DMS114 treated with DMSO at 0.1 percent for 48 hours (cell line): ENCODE measurements around the gene NXPH1.

Experiments used
- DNase-seq: peaks from one replicate; lab custom pipeline; 2025; ENCODE audit not compliant: unreplicated experiment; lab: John Stamatoyannopoulos, UW

The NXPH1 gene

GRCh38 chr7:8433477-8434289 is at the start of gene NXPH1:
NXPH1 (plus strand) TSS chr7:8433609.
- DNase-seq, result peak; percentile 14

GRCh38 chr7:8384901-8385300 is 48.5 kb upstream of the NXPH1 start:
- DNase-seq, result no peak

GRCh38 chr7:8386926-8387550 is 46.4 kb upstream of the NXPH1 start:
- no peak for DNase-seq

GRCh38 chr7:8387551-8388256 is 45.7 kb upstream of the NXPH1 start:
- DNase-seq, result no peak

- no peak for DNase-seq
Observed at GRCh38 chr7:8388257-8388625, 45.2 kb upstream of the NXPH1 start.

GRCh38 chr7:8389593-8390261 is 43.7 kb upstream of the NXPH1 start:
- DNase-seq, result no peak

- no peak for DNase-seq
Observed at GRCh38 chr7:8390262-8390626, 43.2 kb upstream of the NXPH1 start.

- no peak for DNase-seq
Observed at GRCh38 chr7:8391353-8392062, 41.9 kb upstream of the NXPH1 start.

GRCh38 chr7:8396294-8396693 is 37.1 kb upstream of the NXPH1 start:
- no peak for DNase-seq

GRCh38 chr7:8408871-8409270 is 24.5 kb upstream of the NXPH1 start:
- no peak for DNase-seq

- no peak for DNase-seq
Observed at GRCh38 chr7:8411103-8411502, 22.3 kb upstream of the NXPH1 start.

- no peak for DNase-seq
Observed at GRCh38 chr7:8413600-8413999, 19.8 kb upstream of the NXPH1 start.

GRCh38 chr7:8418629-8419245 is 14.7 kb upstream of the NXPH1 start:
- peak; percentile 46 for DNase-seq

- no peak for DNase-seq
Observed at GRCh38 chr7:8422177-8422576, 11.2 kb upstream of the NXPH1 start.

- DNase-seq, result no peak
Observed at GRCh38 chr7:8423057-8423456, 10.4 kb upstream of the NXPH1 start.

- no peak for DNase-seq
Observed at GRCh38 chr7:8425223-8425622, 8.2 kb upstream of the NXPH1 start.

- DNase-seq, result no peak
Observed at GRCh38 chr7:8430643-8431042, 2.8 kb upstream of the NXPH1 start.

GRCh38 chr7:8434290-8435002 is 1.0 kb downstream of the NXPH1 start:
- no peak for DNase-seq

GRCh38 chr7:8435095-8435494 is 1.7 kb downstream of the NXPH1 start:
- no peak for DNase-seq
